ENCODE results near the gene TTC19.

The TTC19 gene

DNA sequence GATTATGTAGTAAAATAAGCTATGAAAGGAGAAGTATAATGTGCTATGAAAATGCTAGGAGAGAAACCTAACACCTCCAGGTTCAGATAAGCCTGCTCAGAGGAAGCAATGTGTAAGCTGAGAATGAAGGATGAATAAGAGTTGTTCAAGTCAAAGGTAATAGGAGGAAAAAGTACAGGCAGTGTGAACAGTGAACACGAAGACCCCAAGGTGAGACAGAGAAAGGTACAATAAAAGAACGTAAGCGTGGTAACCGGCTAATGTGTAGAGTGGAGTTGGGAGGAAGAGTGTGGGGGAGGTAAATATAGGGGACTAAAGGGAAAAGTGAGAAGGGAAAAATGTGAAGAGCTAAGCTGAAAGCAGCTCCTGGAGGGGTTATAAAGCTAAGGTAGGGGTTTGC, 74.2 kb downstream of the TTC19 start:
- no peak overlapping the region for H3K4me3 ChIP-seq (ENCODE audit: control insufficient read depth, low read depth, low read length)
- DNase-seq (ENCODE audit: low read depth) = no peak
- TF ChIP-seq, protein P1, sequence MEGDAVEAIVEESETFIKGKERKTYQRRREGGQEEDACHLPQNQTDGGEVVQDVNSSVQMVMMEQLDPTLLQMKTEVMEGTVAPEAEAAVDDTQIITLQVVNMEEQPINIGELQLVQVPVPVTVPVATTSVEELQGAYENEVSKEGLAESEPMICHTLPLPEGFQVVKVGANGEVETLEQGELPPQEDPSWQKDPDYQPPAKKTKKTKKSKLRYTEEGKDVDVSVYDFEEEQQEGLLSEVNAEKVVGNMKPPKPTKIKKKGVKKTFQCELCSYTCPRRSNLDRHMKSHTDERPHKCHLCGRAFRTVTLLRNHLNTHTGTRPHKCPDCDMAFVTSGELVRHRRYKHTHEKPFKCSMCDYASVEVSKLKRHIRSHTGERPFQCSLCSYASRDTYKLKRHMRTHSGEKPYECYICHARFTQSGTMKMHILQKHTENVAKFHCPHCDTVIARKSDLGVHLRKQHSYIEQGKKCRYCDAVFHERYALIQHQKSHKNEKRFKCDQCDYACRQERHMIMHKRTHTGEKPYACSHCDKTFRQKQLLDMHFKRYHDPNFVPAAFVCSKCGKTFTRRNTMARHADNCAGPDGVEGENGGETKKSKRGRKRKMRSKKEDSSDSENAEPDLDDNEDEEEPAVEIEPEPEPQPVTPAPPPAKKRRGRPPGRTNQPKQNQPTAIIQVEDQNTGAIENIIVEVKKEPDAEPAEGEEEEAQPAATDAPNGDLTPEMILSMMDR (IDR thresholded peaks at IDR 0.05; ENCODE audit: control insufficient read depth, insufficient read depth, low read depth, low read length, missing control alignments) = no peak

DNA sequence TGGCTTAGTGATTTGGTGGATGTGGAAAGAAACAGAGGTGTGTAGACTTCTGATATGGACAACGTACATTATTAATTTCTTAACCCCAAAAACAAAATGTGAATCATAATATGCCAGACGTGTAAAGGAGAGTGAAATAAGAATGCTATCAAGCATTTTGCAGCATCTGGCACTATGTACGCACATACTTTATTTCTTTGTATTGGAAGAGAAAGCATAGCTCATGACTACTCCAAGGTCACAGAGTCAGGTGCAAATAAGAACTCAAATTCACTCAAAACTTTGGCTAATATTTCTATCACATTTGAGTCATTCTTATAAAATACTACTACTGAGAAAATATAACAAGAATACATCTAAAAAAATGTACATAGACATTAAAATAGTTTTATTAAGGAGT, 74.8 kb downstream of the TTC19 start:
- TF ChIP-seq, protein P1 (IDR thresholded peaks at IDR 0.05; ENCODE audit: control insufficient read depth, insufficient read depth, low read depth, low read length, missing control alignments) = no peak
- H3K4me3 ChIP-seq (ENCODE audit: control insufficient read depth, low read depth, low read length) = no peak overlapping the region
- DNase-seq (ENCODE audit: low read depth) = no peak

DNA sequence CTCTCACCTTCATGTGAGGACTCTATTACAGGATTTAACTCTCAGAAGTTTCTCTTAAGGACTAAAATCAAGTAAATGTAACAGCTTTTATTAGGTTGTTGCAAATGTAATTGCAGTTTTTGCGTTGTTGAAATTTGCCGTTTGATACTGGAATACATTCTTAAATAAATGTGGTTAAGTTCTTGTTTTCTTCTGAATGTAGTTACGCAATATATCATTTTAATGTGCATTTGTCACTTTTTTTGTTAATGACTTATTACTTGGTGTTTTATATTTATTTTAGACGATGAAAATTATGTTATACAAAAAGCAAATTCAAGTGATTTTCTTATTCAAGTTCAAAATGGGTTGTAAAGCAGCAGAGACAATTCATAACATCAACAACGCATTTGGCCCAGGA, 76.3 kb downstream of the TTC19 start:
- TF ChIP-seq, protein P1 (IDR thresholded peaks at IDR 0.05; ENCODE audit: control insufficient read depth, insufficient read depth, low read depth, low read length, missing control alignments) = no peak
- DNase-seq (ENCODE audit: low read depth) = no peak
- no peak overlapping the region for H3K4me3 ChIP-seq (ENCODE audit: control insufficient read depth, low read depth, low read length)

All from AG09309 (cell line).